ENCODE measurements around the gene KRTDAP. TPM values are rescaled to one million over a fixed set of nuclear protein-coding genes. Genes with fewer than 3 reads are reported as not detected.

The KRTDAP gene
- total RNA-seq, 1 donor from 2014 or later: not detected

DNA sequence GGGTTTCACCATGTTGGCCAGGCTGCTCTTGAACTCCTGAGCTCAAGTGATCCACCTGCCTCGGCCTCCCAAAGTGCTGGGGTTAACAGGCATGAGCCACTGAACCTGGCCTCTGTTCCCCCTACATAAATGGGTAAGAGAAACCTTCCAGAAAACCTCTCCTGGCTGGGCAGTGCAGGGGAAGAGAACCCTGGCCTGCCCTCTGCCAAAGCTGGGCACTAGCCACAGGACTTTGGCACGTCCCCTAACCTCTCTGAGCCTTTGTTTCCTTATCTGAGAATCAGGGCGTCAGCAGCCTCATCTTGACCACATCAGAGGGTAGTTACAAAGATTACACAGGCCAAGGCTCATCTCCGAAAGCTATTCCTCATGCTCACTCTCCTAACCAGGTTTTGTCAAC is 35.6 kb upstream of the KRTDAP start:
- H3K27me3 Mint-ChIP-seq (ENCODE audit: unreplicated experiment): peaks cover 7% of the 10 kb centered on the region
- no peaks in the 10 kb centered on the region for H3K36me3 Mint-ChIP-seq (ENCODE audit: unreplicated experiment)
- TF ChIP-seq, protein P1, sequence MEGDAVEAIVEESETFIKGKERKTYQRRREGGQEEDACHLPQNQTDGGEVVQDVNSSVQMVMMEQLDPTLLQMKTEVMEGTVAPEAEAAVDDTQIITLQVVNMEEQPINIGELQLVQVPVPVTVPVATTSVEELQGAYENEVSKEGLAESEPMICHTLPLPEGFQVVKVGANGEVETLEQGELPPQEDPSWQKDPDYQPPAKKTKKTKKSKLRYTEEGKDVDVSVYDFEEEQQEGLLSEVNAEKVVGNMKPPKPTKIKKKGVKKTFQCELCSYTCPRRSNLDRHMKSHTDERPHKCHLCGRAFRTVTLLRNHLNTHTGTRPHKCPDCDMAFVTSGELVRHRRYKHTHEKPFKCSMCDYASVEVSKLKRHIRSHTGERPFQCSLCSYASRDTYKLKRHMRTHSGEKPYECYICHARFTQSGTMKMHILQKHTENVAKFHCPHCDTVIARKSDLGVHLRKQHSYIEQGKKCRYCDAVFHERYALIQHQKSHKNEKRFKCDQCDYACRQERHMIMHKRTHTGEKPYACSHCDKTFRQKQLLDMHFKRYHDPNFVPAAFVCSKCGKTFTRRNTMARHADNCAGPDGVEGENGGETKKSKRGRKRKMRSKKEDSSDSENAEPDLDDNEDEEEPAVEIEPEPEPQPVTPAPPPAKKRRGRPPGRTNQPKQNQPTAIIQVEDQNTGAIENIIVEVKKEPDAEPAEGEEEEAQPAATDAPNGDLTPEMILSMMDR (IDR thresholded peaks at IDR 0.05): no peak
- no peak overlapping the region for H3K27ac Mint-ChIP-seq (ENCODE audit: unreplicated experiment)
- no peaks in the 10 kb centered on the region for H3K9me3 Mint-ChIP-seq (ENCODE audit: unreplicated experiment)
- H3K4me1 Mint-ChIP-seq (ENCODE audit: unreplicated experiment): no peaks in the 10 kb centered on the region
- no peak overlapping the region for H3K4me3 Mint-ChIP-seq (ENCODE audit: unreplicated experiment)
- DNase-seq (ENCODE audit: extremely low spot score, unreplicated experiment): no peak

DNA sequence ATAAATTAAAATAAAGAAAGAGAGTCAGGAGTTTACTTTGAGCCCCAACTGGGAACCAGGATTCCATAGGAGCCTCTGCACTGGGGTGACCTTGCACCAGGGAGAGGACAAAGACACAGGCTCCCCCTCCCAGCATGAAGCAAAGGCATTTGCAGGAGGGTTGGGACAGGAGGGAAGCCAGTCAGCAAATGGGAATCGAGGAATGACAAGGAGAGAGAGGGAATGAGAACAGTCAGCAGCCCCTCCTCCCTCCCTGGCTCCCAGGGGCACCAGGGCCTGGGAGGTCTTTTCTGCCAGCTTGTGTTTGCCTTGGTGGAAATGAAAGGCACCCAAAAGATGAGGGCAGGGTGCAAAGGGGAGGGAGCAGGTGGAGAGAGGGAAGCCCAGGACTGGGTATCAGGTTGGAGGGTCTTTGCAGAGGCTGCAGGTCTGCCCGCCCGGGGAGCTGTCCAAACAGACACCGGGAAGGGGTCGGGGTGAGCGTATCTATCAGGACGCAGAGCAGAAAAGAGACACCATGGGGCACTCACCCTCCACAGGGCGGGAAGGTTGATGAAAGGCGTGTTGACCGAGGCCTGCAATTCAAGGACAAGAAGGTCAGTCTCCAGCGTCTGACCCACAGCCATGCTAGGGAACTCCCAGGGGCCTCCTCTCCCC is 34.0 kb upstream of the KRTDAP start:
- TF ChIP-seq, protein P1 (IDR thresholded peaks at IDR 0.05): no peak
- Mint-ChIP-seq H3K4me1 (ENCODE audit: unreplicated experiment) (peaks cover 2% of the 10 kb centered on the region), H3K36me3 (ENCODE audit: unreplicated experiment) (no peaks in the 10 kb centered on the region), H3K9me3 (ENCODE audit: unreplicated experiment) (no peaks in the 10 kb centered on the region), H3K4me3 (ENCODE audit: unreplicated experiment) (no peak overlapping the region), H3K27me3 (ENCODE audit: unreplicated experiment) (peaks cover 7% of the 10 kb centered on the region), H3K27ac (ENCODE audit: unreplicated experiment) (no peak overlapping the region)
- DNase-seq (ENCODE audit: extremely low spot score, unreplicated experiment): no peak

DNA sequence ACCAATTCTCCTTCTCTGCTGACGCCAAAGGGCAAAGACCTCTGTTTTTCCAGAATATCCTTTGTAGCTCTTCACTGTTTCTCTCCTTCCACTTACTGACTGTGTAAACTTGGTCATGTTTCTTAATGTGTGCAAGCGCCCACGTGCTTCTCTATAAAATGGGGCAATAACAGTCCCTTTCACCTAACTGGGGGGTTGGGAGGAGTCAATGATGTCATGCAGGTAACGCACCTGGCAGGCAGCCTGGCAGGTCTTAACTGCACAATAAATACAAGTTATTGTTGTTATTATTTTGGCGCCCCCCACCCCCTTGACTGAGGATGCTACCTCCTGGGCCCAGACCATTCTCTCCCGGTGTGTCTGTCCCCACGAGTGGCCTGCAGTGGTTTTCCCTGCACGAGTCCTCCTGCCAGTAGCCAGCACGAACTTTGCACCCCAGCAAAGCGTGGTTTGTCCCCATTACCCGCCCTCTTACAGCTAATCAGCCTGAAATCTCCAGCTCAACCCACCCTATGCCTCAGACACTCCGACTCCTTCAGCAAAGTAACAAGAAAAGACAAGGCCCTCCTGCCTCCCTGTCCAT is 32.6 kb upstream of the KRTDAP start:
- DNase-seq (ENCODE audit: extremely low spot score, unreplicated experiment): no peak
- H3K27ac Mint-ChIP-seq (ENCODE audit: unreplicated experiment): no peak overlapping the region
- peaks cover 7% of the 10 kb centered on the region for H3K27me3 Mint-ChIP-seq (ENCODE audit: unreplicated experiment)
- TF ChIP-seq, protein P1 (IDR thresholded peaks at IDR 0.05): no peak
- H3K9me3 Mint-ChIP-seq (ENCODE audit: unreplicated experiment): no peaks in the 10 kb centered on the region
- no peaks in the 10 kb centered on the region for H3K36me3 Mint-ChIP-seq (ENCODE audit: unreplicated experiment)
- no peak overlapping the region for H3K4me3 Mint-ChIP-seq (ENCODE audit: unreplicated experiment)
- H3K4me1 Mint-ChIP-seq (ENCODE audit: unreplicated experiment): peaks cover 8% of the 10 kb centered on the region

DNA sequence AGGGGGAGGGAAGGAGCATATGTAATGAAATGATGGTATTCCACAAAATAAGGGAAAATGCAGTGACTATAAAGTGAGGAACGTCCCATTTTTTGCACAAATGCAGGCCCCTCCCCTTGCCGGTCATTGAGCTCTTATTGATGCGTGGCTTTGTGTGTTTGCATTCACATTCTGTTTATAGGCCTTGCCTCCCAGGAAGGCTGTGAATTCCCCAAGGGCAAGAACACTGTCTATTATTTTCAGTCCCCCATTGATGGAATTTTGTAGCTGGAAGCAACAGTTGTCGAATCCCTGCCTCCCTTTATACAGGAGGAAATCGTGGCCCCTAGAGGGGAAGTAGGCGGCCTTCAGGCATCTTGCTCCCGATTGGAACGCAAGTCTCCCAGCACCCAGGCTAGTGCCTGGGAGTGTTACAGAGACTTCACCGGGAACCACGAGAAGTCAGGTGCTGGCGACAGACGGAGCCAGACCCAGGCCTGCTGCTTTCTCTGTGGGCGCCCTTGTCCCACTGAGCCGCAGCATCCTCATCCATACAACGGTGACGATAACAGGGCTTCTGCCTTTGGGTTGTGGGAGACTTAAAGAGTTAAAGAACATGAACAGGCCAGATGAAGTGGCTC is 31.0 kb upstream of the KRTDAP start:
- no peak overlapping the region for H3K4me3 Mint-ChIP-seq (ENCODE audit: unreplicated experiment)
- H3K27me3 Mint-ChIP-seq (ENCODE audit: unreplicated experiment): peaks cover 7% of the 10 kb centered on the region
- TF ChIP-seq, protein P1 (IDR thresholded peaks at IDR 0.05): no peak
- no peak overlapping the region for H3K27ac Mint-ChIP-seq (ENCODE audit: unreplicated experiment)
- DNase-seq (ENCODE audit: extremely low spot score, unreplicated experiment): no peak
- H3K9me3 Mint-ChIP-seq (ENCODE audit: unreplicated experiment): no peaks in the 10 kb centered on the region
- peaks cover 8% of the 10 kb centered on the region for H3K4me1 Mint-ChIP-seq (ENCODE audit: unreplicated experiment)
- no peaks in the 10 kb centered on the region for H3K36me3 Mint-ChIP-seq (ENCODE audit: unreplicated experiment)

DNA sequence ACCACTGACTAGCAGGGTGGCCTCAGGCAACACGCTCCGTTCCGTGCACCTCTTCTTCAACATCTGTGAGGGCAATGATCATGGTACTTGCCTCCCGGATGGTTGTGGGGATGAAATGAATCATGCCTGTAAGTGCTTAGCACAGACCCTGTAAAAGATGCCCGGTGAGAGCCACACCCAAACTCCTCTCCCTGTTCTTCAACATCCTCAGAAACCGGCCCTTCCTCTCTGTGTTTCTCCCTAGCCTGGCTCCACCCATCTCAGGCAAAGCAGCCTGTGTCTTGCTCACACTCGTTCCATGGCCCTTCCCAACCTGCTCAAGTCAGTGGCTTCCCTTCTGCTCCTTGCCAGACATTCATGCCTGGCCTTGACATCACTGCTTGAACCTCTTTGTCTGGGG is 29.0 kb upstream of the KRTDAP start:
- peaks cover 5% of the 10 kb centered on the region for H3K27me3 Mint-ChIP-seq (ENCODE audit: unreplicated experiment)
- no peak overlapping the region for H3K4me3 Mint-ChIP-seq (ENCODE audit: unreplicated experiment)
- H3K27ac Mint-ChIP-seq (ENCODE audit: unreplicated experiment): no peak overlapping the region
- no peaks in the 10 kb centered on the region for H3K36me3 Mint-ChIP-seq (ENCODE audit: unreplicated experiment)
- TF ChIP-seq, protein P1 (IDR thresholded peaks at IDR 0.05): no peak
- DNase-seq (ENCODE audit: extremely low spot score, unreplicated experiment): no peak
- H3K4me1 Mint-ChIP-seq (ENCODE audit: unreplicated experiment): peaks cover 10% of the 10 kb centered on the region
- H3K9me3 Mint-ChIP-seq (ENCODE audit: unreplicated experiment): no peaks in the 10 kb centered on the region
